A172 (cell line): Measurements from ENCODE around the gene DHCR24. TPM values are rescaled to one million over a fixed set of nuclear protein-coding genes. Genes with fewer than 3 reads are reported as not detected.

Experiments
- DNase-seq: peaks from one replicate; pipeline ENCODE4 v3.0.0-alpha.2; 2015; ENCODE audit warnings: low spot score
- total RNA-seq: library from RNA; depleted of rRNA; stranded (reverse); fragments of >200 nt; shearing (Covaris generic); gene quantifications from 2 replicates; pipeline ENCODE4 v1.2.3, GENCODE V29; 2014

The DHCR24 gene
- total RNA-seq, 1 experiment from 2014 or later: 51.3 TPM

GRCh38 chr1:54815086-54815876 is 71.7 kb downstream of the DHCR24 start:
- DNase-seq: no peak

GRCh38 chr1:54814571-54814970 is 72.4 kb downstream of the DHCR24 start:
- no peak for DNase-seq

- no peak for DNase-seq
Observed at GRCh38 chr1:54814126-54814498, 72.9 kb downstream of the DHCR24 start.

GRCh38 chr1:54813485-54814125 is 73.4 kb downstream of the DHCR24 start:
- DNase-seq: no peak

- no peak for DNase-seq
Observed at GRCh38 chr1:54812801-54813484, 74.1 kb downstream of the DHCR24 start.

- no peak for DNase-seq
Observed at GRCh38 chr1:54811739-54812655, 75.0 kb downstream of the DHCR24 start.

GRCh38 chr1:54811066-54811465 is 75.9 kb downstream of the DHCR24 start:
- no peak for DNase-seq

- peak; percentile 57 for DNase-seq
Observed at GRCh38 chr1:54810153-54810942, 76.6 kb downstream of the DHCR24 start.

- DNase-seq: no peak
Observed at GRCh38 chr1:54809496-54810074, 77.4 kb downstream of the DHCR24 start.

GRCh38 chr1:54808443-54809207 is 78.4 kb downstream of the DHCR24 start:
- no peak for DNase-seq

- DNase-seq: no peak
Observed at GRCh38 chr1:54807756-54808155, 79.2 kb downstream of the DHCR24 start.

GRCh38 chr1:54806931-54807611 is 79.9 kb downstream of the DHCR24 start:
- peak; percentile 69 for DNase-seq

- DNase-seq: no peak
Observed at GRCh38 chr1:54805981-54806381, 81.0 kb downstream of the DHCR24 start.

GRCh38 chr1:54805466-54805865 is 81.5 kb downstream of the DHCR24 start:
- no peak for DNase-seq

GRCh38 chr1:54804471-54805132 is 82.4 kb downstream of the DHCR24 start:
- peak; percentile 21 for DNase-seq

GRCh38 chr1:54803761-54804470 is 83.1 kb downstream of the DHCR24 start:
- DNase-seq: peak; percentile 27

GRCh38 chr1:54800899-54801759 is 85.9 kb downstream of the DHCR24 start, which contains the start of gene TTC22:
Gene TTC22, minus strand, starts transcription at chr1:54801323. Its CDS starts 160 bp downstream, at chr1:54801163.
- no peak for DNase-seq
